Mammary epithelial cell (primary cell): ENCODE results near the gene CXCL14.

ENCODE experiments used
- EZH2 ChIP-seq: IDR thresholded peaks from 2 replicates; pipeline ENCODE4 v1.6.1; 2012; ENCODE audit warnings: low read length, inconsistent platforms, borderline replicate concordance
- TF ChIP-seq, protein P1 (sequence below), 2 donors: IDR thresholded peaks in 1 of 2; conservative IDR thresholded peaks in 1 of 2; 2 replicates each; pipeline ENCODE4 v1.5.1; 2011 to 2012; ENCODE audit warnings: inconsistent platforms in 2 of 2, low read length in 2 of 2, mild to moderate bottlenecking in 2 of 2, control low read depth in 1 of 2, low read depth in 1 of 2; ENCODE audit not compliant: insufficient read depth in 1 of 2; ENCODE audit errors: extremely low read depth in 1 of 2

DNA sequence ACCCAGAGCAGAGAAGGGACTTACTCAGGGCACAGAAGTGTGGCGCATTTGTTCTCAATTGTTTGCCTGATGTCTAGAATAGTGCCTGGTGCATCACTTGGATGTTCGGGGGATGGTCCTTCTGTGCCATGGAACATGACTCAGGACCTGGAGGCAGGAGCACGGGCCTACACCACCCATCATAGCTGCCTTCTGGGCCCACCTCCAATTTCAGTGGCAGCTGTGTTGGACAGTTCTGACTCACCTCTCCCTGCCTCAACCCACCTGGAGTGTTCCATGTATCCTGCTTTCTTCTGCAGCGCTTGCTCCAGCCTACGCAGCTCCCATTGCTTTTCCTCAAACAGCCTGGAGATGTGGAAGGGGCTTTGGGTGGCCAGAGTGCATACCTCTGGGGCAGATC, 12.5 kb upstream of the CXCL14 start:
- TF ChIP-seq, protein P1, sequence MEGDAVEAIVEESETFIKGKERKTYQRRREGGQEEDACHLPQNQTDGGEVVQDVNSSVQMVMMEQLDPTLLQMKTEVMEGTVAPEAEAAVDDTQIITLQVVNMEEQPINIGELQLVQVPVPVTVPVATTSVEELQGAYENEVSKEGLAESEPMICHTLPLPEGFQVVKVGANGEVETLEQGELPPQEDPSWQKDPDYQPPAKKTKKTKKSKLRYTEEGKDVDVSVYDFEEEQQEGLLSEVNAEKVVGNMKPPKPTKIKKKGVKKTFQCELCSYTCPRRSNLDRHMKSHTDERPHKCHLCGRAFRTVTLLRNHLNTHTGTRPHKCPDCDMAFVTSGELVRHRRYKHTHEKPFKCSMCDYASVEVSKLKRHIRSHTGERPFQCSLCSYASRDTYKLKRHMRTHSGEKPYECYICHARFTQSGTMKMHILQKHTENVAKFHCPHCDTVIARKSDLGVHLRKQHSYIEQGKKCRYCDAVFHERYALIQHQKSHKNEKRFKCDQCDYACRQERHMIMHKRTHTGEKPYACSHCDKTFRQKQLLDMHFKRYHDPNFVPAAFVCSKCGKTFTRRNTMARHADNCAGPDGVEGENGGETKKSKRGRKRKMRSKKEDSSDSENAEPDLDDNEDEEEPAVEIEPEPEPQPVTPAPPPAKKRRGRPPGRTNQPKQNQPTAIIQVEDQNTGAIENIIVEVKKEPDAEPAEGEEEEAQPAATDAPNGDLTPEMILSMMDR (conservative IDR thresholded peaks at IDR 0.05 in 1 of 2, IDR thresholded peaks at IDR 0.05 in 1 of 2; ENCODE audit: extremely low read depth in 1 of 2, insufficient read depth in 1 of 2, low read depth in 1 of 2, low read length in 2 of 2) = no peak
- no peak for TF ChIP-seq EZH2
